SK-N-MC (cell line): ENCODE data around the gene POLR2L.

Source experiments
- EZH2 ChIP-seq: fragments of 200-600 bp; sonication (generic); IDR thresholded peaks from one replicate; pipeline ENCODE4 v1.6.1; 2017; ENCODE audit warnings: antibody characterized with exemption
- FOXP2 ChIP-seq: optimal IDR thresholded peaks from 2 replicates; pipeline ENCODE3; 2011; ENCODE audit warnings: mild to moderate bottlenecking, moderate library complexity; ENCODE audit not compliant: insufficient read depth; ENCODE audit errors: extremely low read length, control extremely low read depth
- POLR2AphosphoS5 ChIP-seq: IDR thresholded peaks from 2 replicates; pipeline ENCODE4 v1.6.1; 2012; ENCODE audit warnings: mild to moderate bottlenecking, low read depth, low read length, borderline replicate concordance

DNA sequence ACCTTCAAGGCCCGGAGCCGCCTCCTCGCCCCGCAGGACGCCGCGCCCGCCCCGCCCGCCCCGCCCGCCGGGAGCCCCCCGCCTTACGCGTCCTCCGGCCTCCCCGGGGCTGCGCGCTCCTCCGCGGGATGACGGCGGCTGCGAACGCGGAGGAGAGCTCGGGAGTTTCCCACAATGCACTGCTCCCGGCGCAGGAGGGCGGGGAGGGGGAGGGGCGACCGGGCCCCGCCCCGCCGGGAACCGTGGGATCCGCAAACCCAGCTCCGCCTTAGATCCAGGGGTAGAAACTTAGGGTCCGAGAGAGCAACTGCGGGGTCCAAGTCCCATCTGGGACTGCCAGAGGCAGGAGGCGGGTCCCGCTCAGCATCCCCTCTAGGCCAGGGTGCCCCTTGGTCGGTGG is 52.4 kb downstream of the POLR2L start, which contains the start of gene CEND1:
- TF ChIP-seq POLR2AphosphoS5 (no peak), EZH2 (no peak), FOXP2 (no peak)
